Activated CD8-positive, alpha-beta memory T cell treated with anti-CD3 and anti-CD28 coated beads, Interleukin-2, amount 50 U/mL, for 24 hours (primary cell): ENCODE data around the gene CMIP.
"Not testable (repeated sequence)": the region's sequence is repeated elsewhere in the genome, so short reads cannot be mapped to it uniquely, and the experiment has no call there.

Experiments
- DNase-seq: peaks from one replicate; pipeline ENCODE4 v3.0.0-alpha.2; 2020; ENCODE audit errors: extremely low read depth

The CMIP gene

GRCh38 chr16:81516478-81517149 lies 72.0 kb downstream of the CMIP start:
- DNase-seq: no peak

- no peak for DNase-seq
Observed at GRCh38 chr16:81517150-81517499, 72.5 kb downstream of the CMIP start.

- no peak for DNase-seq
Observed at GRCh38 chr16:81517629-81518438, 73.2 kb downstream of the CMIP start.

DNA sequence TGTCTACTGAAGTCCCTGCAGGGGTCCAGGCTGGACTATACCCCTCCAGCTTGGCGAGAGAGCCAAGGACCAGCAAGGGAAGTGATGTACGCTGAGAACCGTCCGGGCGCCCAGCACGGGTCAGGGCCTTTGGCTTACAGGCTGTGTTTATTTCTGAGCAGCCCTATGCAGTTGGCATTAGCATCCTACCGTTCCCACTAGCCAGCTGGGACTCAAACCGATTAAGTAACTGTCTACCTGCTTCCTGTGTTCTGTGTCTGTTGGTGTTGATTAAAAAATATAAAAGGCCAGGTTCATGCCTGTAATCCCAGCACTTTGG lies 73.8 kb downstream of the CMIP start:
- DNase-seq: no peak

DNA sequence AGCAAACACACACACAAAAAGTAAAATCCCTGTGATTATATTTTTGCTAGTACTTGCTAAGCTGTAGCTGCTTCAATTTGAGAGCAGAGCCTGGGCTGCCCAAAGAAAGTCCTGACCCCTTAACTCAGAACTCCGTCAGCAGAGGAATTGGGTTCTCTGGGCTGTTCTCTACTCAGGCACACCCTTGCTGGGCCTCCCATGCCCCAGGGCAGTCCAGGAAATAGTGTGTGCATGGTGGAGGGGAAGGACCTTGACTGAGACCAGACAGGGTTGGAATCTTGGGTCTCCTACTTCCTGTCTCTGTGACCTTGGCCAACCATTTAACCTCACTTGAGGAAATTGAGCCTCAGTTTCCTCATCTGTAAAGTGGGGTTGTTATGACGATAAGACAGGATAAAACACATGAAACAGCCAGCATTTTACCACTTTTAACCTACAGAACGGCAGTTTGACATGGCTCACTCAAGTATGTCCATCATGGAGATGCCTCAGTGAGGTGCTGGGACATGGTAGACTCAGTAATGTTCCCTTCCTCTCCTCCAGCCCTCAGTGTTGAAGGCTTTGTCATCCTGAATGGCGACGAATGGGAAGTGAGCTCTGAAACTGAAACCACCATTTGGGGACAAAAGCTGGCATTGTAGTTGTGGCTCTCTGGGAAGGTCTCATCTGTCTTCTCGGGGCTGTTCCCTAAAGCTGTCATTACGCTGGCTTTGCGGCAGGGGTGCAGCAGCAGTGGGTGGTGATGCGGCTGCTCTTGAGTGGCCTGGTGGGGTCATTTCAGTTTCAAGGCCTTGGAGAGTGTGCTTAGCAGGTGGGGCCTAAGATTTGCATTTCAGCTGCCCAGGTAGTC lies 74.9 kb downstream of the CMIP start:
- no peak for DNase-seq

- no peak for DNase-seq
Observed at GRCh38 chr16:81520151-81520470, 75.5 kb downstream of the CMIP start.

DNA sequence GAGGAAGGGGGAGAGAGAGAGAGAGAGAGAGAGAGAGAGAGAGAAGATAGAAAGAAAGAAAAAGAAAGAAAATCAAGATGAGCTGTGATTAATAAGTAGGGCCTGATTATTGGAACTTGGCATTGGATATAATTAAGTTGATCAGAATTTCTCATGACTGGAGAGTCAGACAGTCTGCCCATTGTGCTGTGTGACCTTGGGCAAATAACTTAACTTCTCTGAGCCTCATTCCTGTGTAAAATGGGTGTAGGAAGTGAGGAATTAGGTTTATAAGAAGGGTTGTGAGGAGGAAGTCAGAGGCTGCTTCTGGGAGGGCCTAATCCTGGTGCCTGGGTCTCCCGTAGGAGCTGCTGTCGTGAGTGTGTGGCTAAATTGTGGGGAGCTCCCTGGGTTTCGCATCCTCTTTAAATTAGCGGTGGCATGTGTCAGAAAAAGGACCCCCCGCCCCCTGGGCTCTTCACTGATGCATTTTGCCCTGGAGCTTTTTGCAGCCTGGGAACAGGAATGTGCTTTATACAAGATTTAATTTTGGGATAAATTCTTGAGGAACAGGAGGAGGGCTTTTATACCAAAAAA lies 76.0 kb downstream of the CMIP start:
- no peak for DNase-seq

GRCh38 chr16:81521141-81521626 lies 76.6 kb downstream of the CMIP start:
- peak; percentile 57 for DNase-seq

DNA sequence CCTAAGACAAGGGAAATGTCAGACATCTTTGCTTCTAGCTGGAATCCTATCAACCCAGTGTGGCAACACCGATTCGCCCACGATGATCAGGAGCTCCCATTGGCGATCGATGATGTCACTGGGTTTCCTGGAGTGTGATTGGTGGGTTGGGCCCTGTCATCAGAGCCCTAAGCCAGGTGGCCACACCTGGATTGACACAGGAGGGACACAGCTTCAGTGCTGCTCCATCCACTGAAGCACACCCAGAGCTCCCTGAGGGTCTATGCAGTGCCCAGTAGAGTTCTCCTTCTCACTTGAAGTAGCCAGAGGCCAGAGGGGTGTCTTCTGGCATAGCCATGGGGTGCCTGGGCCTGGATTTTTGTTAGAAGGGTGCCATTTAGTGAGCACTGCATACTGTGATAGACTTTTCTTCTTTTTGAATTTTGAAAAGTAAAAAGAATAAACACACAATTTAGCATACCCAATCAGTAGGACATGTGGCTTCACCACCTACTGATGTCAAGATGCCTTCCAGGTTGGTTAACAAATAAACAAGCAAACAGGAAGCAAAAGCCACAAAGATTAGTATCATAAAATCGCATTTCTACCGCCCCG lies 77.6 kb downstream of the CMIP start:
- no peak for DNase-seq

DNA sequence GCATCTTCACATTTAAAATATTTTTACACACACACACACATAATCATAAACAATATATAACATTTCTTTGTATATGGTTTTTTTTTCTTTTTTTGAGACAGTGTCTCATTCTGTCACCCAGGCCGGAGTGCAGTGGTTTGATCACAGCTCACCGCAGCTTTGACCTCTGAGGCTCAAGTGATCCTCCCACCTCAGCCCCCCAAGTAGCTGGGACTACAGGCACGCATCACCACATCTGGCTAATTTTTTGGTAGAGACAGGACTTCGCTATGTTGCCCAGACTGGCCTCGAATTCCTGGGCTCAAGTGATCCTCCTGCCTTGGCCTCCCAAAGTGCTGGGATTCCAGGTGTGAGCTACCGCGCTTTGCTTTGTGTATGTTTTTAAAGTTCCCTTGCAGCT lies 78.2 kb downstream of the CMIP start:
- not testable (repeated sequence) for DNase-seq

- DNase-seq: no peak
Observed at GRCh38 chr16:81523387-81524115, 78.9 kb downstream of the CMIP start.

DNA sequence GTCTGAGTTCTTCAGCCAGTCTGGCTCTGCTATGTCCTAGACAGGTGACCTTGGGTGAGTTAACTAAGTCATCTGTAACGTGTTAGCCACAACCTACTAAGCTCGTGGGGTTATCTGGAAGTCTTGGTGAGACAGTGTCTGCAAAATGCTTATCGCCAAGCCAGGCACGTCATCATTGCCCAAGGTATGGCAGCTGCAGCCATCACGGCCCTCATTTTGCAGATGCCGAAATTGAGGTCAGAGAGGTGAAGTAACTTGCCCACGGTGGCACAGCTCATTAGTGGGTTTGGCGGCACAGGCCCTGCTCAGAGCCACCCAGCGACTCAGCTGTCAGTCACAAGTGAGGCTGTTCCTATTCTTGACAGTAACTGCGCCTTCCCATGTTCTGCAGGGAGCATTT lies 79.8 kb downstream of the CMIP start:
- peak; percentile 23 for DNase-seq

DNA sequence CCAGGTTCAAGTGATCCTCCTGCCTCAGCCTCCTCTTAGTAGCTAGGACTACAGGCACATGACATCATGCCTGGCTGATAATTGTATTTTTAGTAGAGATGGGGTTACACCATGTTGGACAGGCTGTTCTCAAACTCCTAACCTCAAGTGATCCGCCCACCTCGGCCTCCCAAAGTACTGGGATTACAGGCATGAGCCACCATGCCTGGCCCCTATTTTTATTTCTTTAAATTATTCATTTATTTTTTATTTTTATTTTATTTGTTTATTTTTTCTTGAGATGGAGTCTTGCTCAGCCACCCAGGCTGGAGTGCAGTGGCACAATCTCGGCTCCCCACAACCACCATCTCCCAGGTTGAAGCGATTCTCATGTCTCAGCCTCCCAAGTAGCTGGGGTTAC lies 80.3 kb downstream of the CMIP start:
- not testable (repeated sequence) for DNase-seq

GRCh38 chr16:81526199-81526598 lies 81.6 kb downstream of the CMIP start:
- no peak for DNase-seq

DNA sequence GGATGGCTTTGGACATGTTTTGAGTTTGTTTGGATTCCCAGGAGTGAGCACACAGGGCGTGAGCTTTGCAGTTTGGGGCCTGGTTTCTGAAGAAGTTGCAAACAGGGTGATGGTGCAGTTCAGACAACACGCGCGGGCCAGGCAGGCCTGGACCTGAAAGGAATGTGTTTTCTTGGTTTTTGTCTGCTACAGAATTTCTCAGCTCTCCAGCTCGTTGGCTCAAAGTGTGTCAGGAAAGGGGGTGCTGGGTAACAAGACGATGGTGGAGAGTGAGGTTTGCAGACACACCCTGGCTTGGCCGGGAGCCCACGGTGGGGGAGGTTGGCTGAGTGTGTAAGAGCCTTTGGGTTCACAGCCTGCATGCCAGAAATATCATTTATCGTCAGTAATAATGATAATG lies 82.3 kb downstream of the CMIP start:
- no peak for DNase-seq

DNA sequence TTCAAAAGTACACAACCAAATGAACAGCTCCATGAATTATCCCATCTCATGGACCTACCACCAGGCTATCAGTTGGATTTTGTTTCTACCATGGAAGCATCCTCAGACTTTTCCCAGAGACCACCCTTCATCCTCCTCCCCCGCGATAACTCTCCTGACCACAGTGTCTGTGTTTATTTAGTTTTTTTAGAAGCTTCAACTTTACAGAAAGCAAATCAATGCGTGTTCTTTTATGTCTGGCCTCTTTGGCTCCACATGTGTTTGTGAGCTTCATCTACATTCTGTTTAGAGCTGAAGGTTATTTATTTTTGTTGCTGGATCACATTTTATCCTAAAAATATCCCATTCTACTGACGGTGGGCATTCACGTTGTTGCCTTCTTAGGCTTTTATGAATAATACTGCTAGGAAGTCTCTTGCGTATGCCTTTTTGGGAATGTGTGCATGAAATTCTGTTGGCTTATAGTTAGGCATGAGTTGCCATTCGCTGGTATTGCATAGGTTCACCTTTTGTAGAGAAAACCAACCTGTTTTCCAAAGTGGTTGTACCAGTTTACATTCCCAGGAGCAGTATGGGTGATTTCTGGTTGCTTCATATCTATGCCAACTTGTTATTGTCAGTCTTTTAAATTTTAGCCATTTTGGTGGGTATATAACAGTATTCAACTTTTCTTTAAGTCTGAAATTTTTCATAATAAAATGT lies 83.0 kb downstream of the CMIP start:
- no peak for DNase-seq

DNA sequence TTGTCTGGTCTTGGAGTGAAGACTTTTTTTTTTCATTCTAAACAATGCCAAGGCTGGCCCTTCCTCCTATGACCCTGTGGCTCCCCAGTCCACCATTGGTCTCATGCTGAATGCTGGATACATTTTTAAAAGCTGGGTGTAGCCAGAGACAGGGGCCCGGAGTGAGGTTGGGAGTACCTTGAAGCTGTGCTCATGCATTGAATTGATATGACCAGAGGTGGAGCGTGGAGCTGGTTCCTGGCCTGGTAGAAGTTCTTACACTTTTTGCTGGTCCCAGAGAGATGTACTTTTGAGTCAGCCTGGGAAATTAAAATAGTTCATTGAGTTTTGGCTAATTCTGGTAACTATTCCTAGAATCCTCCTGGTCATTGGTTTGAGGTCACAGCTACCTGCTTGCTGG lies 83.6 kb downstream of the CMIP start:
- no peak for DNase-seq

GRCh38 chr16:81530296-81530721 lies 85.7 kb downstream of the CMIP start:
- DNase-seq: no peak

DNA sequence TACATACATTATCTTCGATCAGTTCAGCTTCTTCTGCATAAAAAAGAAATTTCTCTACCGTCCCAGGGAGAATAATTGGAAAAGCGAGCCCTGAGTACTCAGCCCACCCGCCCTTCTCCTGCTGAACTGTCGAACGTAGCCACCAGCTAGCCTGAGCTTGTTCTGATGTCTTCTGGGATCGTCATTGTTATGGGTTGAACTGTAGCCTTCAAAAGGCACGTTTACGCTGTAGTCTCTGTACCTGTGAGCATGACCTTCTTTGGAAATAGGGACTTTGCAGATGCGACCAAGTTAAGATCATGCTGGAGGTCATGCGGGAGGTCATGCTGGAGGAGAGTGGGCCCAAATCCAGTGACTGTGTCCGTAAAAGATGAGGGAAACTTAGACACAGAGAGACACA lies 86.2 kb downstream of the CMIP start:
- DNase-seq: no peak

GRCh38 chr16:81531419-81531821 lies 86.8 kb downstream of the CMIP start:
- DNase-seq: no peak
